GM23338 (cell line): ENCODE results near the gene AMBP.

ENCODE experiments used
- CREB1 ChIP-seq: fragments of 250-450 bp; sonication (Bioruptor Pico); IDR thresholded peaks from 2 replicates; pipeline ENCODE4 v1.5.0; 2020; ENCODE audit warnings: low read depth, mild to moderate bottlenecking, moderate library complexity
- CTCF ChIP-seq, 2 experiments: fragments of 200-600 bp in 1 of 2; sonication (generic) in 1 of 2; conservative IDR thresholded peaks; 2 replicates each; pipeline versions ENCODE4 v1.5.1 to v1.6.1; 2016 to 2017; ENCODE audit warnings: antibody characterized with exemption in 2 of 2, low read depth in 2 of 2, mild to moderate bottlenecking in 2 of 2, moderate library complexity in 1 of 2
- EZH2 ChIP-seq: fragments of 200-600 bp; sonication (generic); IDR thresholded peaks from one replicate; pipeline ENCODE4 v1.8.0; 2017; ENCODE audit warnings: antibody characterized with exemption, mild to moderate bottlenecking, low read depth; ENCODE audit not compliant: unreplicated experiment
- EZH2phosphoT487 ChIP-seq: fragments of 200-600 bp; sonication (generic); IDR thresholded peaks from one replicate; pipeline ENCODE4 v1.8.1; 2018; ENCODE audit warnings: antibody characterized with exemption; ENCODE audit not compliant: unreplicated experiment
- JUNB ChIP-seq: IDR thresholded peaks from one replicate; pipeline ENCODE4 v1.6.1; 2016; ENCODE audit warnings: antibody characterized with exemption; ENCODE audit not compliant: unreplicated experiment
- NANOG ChIP-seq: IDR thresholded peaks from 2 replicates; pipeline ENCODE4 v1.6.1; 2016; ENCODE audit warnings: antibody characterized with exemption, borderline replicate concordance
- POLR2AphosphoS5 ChIP-seq: IDR thresholded peaks from 2 replicates; pipeline ENCODE4 v1.6.1; 2016; ENCODE audit warnings: antibody characterized with exemption, low read depth
- REST ChIP-seq: IDR thresholded peaks from one replicate; pipeline ENCODE4 v1.6.1; 2018; ENCODE audit warnings: antibody characterized with exemption; ENCODE audit not compliant: unreplicated experiment
- STAT1 ChIP-seq: IDR thresholded peaks from one replicate; pipeline ENCODE4 v1.6.1; 2016; ENCODE audit warnings: antibody characterized with exemption; ENCODE audit not compliant: unreplicated experiment
- ZNF114 ChIP-seq: fragments of 250-450 bp; sonication (Bioruptor Pico); IDR thresholded peaks from 2 replicates; pipeline ENCODE4 v1.5.0; 2020; ENCODE audit warnings: mild to moderate bottlenecking, moderate library complexity
- ZNF331 ChIP-seq: fragments of 250-450 bp; sonication (Bioruptor Pico); IDR thresholded peaks from 2 replicates; pipeline ENCODE4 v1.5.0; 2020; ENCODE audit warnings: low read depth, mild to moderate bottlenecking, moderate library complexity
- TF ChIP-seq, protein P1 (sequence below): fragments of 250-450 bp; sonication (Bioruptor Pico); IDR thresholded peaks from 2 replicates; pipeline ENCODE4 v1.5.0; 2020; ENCODE audit warnings: mild to moderate bottlenecking, moderate library complexity
- TF ChIP-seq, protein P2 (sequence below): IDR thresholded peaks from 2 replicates; pipeline ENCODE4 v1.6.1; 2016; ENCODE audit warnings: antibody characterized with exemption

DNA sequence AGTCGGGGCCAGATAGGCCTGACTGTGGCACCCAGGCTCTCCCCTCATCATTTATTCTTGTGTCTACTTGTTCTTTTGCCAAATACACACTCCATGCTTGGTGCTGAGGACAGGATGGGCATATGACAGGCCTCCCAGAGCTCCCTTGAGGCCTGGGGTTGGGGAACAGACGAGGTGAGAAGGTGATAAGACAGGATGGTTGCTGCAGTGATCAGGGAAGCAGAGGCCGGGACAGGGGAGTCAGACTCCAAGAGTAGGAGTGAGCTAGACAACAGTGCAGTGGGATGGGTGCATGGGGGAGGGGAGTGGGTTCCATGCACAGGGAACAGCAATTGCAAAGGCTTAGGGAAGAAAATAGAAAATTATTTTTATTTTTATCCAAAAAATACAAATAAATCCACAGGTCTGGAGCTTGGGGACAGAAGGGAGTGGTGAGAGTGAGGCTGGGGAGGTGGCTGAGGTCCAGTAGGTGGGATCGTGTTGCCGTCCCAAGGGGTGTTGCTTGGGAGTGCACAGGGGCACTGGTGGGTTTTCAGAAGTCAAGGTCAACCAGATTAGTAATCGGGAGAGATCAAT, 3.4 kb upstream of the AMBP start:
- no peak for TF ChIP-seq CTCF (conservative IDR thresholded peaks at IDR 0.05; ENCODE audit: low read depth in 2 of 2)
- no peak for TF ChIP-seq REST
- TF ChIP-seq POLR2AphosphoS5, result no peak
- no peak for TF ChIP-seq EZH2
- no peak for TF ChIP-seq EZH2phosphoT487
- TF ChIP-seq ZNF114 (CRISPR knock-in tag), result no peak
- TF ChIP-seq, protein P1, sequence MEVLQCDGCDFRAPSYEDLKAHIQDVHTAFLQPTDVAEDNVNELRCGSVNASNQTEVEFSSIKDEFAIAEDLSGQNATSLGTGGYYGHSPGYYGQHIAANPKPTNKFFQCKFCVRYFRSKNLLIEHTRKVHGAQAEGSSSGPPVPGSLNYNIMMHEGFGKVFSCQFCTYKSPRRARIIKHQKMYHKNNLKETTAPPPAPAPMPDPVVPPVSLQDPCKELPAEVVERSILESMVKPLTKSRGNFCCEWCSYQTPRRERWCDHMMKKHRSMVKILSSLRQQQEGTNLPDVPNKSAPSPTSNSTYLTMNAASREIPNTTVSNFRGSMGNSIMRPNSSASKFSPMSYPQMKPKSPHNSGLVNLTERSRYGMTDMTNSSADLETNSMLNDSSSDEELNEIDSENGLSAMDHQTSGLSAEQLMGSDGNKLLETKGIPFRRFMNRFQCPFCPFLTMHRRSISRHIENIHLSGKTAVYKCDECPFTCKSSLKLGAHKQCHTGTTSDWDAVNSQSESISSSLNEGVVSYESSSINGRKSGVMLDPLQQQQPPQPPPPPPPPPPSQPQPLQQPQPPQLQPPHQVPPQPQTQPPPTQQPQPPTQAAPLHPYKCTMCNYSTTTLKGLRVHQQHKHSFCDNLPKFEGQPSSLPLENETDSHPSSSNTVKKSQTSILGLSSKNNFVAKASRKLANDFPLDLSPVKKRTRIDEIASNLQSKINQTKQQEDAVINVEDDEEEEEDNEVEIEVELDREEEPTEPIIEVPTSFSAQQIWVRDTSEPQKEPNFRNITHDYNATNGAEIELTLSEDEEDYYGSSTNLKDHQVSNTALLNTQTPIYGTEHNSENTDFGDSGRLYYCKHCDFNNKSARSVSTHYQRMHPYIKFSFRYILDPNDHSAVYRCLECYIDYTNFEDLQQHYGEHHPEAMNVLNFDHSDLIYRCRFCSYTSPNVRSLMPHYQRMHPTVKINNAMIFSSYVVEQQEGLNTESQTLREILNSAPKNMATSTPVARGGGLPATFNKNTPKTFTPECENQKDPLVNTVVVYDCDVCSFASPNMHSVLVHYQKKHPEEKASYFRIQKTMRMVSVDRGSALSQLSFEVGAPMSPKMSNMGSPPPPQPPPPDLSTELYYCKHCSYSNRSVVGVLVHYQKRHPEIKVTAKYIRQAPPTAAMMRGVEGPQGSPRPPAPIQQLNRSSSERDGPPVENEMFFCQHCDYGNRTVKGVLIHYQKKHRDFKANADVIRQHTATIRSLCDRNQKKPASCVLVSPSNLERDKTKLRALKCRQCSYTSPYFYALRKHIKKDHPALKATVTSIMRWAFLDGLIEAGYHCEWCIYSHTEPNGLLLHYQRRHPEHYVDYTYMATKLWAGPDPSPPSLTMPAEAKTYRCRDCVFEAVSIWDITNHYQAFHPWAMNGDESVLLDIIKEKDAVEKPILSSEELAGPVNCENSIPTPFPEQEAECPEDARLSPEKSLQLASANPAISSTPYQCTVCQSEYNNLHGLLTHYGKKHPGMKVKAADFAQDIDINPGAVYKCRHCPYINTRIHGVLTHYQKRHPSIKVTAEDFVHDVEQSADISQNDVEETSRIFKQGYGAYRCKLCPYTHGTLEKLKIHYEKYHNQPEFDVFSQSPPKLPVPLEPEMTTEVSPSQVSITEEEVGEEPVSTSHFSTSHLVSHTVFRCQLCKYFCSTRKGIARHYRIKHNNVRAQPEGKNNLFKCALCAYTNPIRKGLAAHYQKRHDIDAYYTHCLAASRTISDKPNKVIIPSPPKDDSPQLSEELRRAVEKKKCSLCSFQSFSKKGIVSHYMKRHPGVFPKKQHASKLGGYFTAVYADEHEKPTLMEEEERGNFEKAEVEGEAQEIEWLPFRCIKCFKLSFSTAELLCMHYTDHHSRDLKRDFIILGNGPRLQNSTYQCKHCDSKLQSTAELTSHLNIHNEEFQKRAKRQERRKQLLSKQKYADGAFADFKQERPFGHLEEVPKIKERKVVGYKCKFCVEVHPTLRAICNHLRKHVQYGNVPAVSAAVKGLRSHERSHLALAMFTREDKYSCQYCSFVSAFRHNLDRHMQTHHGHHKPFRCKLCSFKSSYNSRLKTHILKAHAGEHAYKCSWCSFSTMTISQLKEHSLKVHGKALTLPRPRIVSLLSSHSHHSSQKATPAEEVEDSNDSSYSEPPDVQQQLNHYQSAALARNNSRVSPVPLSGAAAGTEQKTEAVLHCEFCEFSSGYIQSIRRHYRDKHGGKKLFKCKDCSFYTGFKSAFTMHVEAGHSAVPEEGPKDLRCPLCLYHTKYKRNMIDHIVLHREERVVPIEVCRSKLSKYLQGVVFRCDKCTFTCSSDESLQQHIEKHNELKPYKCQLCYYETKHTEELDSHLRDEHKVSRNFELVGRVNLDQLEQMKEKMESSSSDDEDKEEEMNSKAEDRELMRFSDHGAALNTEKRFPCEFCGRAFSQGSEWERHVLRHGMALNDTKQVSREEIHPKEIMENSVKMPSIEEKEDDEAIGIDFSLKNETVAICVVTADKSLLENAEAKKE, result no peak
- TF ChIP-seq, protein P2, sequence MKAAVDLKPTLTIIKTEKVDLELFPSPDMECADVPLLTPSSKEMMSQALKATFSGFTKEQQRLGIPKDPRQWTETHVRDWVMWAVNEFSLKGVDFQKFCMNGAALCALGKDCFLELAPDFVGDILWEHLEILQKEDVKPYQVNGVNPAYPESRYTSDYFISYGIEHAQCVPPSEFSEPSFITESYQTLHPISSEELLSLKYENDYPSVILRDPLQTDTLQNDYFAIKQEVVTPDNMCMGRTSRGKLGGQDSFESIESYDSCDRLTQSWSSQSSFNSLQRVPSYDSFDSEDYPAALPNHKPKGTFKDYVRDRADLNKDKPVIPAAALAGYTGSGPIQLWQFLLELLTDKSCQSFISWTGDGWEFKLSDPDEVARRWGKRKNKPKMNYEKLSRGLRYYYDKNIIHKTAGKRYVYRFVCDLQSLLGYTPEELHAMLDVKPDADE, result no peak
- no peak for TF ChIP-seq JUNB
- no peak for TF ChIP-seq ZNF331 (CRISPR knock-in tag)
- TF ChIP-seq CREB1 (CRISPR knock-in tag), result no peak
- no peak for TF ChIP-seq NANOG
- TF ChIP-seq STAT1, result no peak
